ENCODE data around the gene TNNI2.

TNNI2 gene

DNA sequence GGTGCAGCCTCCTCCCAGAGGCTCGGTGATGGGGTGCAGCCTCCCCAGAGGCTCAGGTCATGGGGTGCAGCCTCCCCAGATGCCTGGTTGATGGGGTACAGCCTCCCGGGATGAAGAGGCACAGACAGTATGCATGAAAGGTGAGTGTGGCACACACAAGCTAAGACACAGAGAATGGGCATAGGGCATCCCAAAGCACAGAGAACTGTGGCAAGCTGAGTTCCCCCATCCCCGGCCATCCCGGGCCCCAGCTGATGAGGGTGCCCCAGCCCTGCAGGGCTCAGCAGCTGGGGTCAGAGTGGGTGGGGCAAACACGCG is 8.8 kb upstream of the TNNI2 start:
- Histone ChIP-seq H3K9ac (ENCODE audit: low read depth, low read length) (no peak overlapping the region), H3K9me3 (ENCODE audit: insufficient read depth, low read depth, low read length) (no peaks in the 10 kb centered on the region), H3K27me3 (ENCODE audit: insufficient read depth, low read length) (peaks cover 13% of the 10 kb centered on the region), H3K27ac (ENCODE audit: low read length) (no peak overlapping the region), H3K4me3 (ENCODE audit: low read length) (no peak overlapping the region), H3K36me3 (ENCODE audit: insufficient read depth, low read depth, low read length) (no peaks in the 10 kb centered on the region), H3K4me1 (ENCODE audit: insufficient read depth, low read length) (no peaks in the 10 kb centered on the region)

DNA sequence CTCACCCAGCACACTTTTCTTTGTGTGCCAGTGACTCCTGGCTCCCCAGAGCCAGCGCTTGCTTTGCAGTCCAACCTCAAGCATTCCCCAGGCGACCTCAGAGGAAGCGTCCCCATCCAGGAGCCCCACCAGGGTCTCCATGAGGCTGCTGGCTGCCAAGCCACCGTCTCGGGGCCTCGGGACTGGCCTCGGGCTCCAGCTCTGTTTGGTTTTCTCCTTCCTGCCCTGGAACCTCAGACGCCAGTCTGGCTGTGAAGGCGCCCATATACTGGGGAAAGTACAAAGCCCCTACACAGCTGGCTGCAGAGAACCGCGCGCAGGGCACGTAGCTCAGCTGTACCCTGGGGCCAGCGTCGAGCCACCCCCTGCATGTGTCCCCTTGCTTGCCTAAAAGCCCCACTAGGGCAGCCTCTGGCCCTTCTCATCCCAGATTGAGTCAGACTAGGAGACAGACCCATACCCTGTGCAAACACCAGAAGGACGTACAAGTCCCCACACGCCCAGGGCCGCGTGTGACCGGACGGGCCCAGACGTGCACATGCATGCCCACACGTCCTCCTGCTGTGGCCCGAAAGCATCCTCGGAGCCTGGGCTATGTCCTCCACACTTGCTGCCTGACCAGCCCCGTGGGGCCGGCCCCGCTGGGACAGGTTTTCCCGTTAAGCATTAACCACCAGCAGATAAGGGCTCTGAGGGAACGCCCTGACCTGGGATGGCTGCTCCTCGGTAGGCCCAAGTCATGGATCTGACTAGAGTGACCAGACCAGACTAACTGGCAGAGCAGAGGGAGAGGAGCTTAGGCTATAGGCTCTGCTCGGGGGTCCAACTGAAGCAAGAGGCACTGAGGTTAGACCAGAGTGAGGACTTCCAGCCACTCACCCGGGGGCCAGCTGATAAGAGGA is 8.2 kb upstream of the TNNI2 start:
- H3K4me1 ChIP-seq (ENCODE audit: insufficient read depth, low read length), result no peaks in the 10 kb centered on the region
- no peak overlapping the region for H3K27ac ChIP-seq (ENCODE audit: low read length)
- H3K36me3 ChIP-seq (ENCODE audit: insufficient read depth, low read depth, low read length), result no peaks in the 10 kb centered on the region
- H3K9ac ChIP-seq (ENCODE audit: low read depth, low read length), result no peak overlapping the region
- peaks cover 13% of the 10 kb centered on the region for H3K27me3 ChIP-seq (ENCODE audit: insufficient read depth, low read length)
- H3K9me3 ChIP-seq (ENCODE audit: insufficient read depth, low read depth, low read length), result no peaks in the 10 kb centered on the region
- H3K4me3 ChIP-seq (ENCODE audit: low read length), result no peak overlapping the region

DNA sequence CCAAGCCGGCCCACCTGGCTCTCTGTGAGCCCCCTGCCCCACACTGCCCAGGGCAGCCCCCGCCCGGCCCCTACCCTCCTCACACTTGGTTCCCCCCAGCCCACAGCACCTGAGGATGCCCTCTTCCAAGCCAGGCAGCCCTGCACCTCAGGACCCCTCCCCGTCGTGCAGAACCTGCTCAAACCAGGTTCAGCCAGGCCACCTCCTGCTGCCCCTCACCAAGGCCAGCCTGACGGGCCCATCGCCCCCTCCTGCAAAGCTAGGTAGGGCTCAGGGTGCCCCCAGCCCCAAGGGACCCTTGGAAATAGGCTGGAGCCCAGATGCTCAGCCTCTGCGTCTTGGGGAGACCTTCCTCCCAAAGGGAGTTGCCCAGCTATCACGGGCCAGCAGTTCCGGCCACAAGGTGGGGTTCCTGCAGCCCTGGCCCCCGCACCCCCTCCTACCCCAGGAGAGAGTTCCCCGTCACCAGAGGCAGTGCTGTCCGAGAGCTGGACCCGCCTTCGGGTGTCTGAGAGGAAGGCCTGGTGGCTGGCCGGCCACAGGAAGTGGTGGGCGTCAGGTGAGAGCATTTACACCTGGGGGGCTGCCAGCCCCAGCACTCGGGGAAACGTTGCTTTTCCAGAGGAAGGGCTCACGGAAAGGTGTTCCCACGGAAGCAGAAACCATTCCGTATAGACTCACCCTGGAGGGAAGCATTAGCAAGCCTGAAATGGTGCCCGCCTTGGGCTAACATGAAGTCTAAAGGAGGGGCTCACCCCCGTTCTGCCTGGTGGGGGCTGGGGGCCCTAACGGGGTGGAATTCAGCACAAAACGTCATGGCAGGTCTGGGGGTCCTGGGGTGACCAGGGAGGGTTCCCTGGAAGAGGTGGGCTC is 7.2 kb upstream of the TNNI2 start:
- Histone ChIP-seq H3K27me3 (ENCODE audit: insufficient read depth, low read length) (peaks cover 13% of the 10 kb centered on the region), H3K9me3 (ENCODE audit: insufficient read depth, low read depth, low read length) (no peaks in the 10 kb centered on the region), H3K4me1 (ENCODE audit: insufficient read depth, low read length) (no peaks in the 10 kb centered on the region), H3K4me3 (ENCODE audit: low read length) (peak overlapping the region; percentile 44; the same call in 1 of the 2 replicates), H3K36me3 (ENCODE audit: insufficient read depth, low read depth, low read length) (no peaks in the 10 kb centered on the region), H3K9ac (ENCODE audit: low read depth, low read length) (no peak overlapping the region), H3K27ac (ENCODE audit: low read length) (no peak overlapping the region)

DNA sequence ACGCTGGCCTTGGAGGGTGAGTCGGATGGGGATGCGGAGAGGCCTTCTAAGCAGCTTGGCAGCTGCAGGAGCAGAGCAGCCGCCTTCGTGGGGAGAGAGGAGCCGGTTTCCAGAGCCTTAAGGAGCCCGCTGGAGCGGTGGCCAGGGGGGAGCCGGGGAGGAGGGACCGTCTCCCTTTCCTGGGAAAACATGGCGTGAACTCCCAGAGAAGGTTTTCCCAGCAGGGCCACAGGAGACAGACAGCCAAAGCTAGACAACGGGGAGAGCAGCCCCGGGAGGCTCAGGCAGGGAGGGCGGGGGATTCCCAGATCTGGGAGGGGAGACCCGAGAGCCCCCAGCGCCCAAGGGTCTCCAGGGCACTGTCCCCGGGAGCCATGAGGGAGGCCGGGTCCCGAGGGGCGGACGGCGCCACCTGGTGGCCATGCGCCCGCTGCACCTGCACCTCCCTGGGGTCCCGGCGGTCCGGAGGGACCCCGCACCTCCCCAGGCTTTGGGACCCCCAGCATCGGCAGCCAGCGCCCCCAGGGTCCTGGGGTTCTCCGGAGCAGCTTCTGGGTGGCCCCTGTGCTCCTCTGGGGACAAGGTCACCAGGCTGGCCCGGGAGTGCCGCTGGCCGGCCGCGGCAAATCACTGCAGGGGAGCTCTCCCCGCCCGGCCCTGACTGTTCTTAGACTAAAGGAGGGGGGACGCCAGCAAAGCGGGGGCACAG is 6.4 kb upstream of the TNNI2 start:
- H3K27me3 ChIP-seq (ENCODE audit: insufficient read depth, low read length), result peaks cover 13% of the 10 kb centered on the region
- no peak overlapping the region for H3K27ac ChIP-seq (ENCODE audit: low read length)
- H3K4me3 ChIP-seq (ENCODE audit: low read length), result peak overlapping the region; percentile 44; the same call in 1 of the 2 replicates
- no peaks in the 10 kb centered on the region for H3K4me1 ChIP-seq (ENCODE audit: insufficient read depth, low read length)
- no peaks in the 10 kb centered on the region for H3K9me3 ChIP-seq (ENCODE audit: insufficient read depth, low read depth, low read length)
- H3K36me3 ChIP-seq (ENCODE audit: insufficient read depth, low read depth, low read length), result no peaks in the 10 kb centered on the region
- H3K9ac ChIP-seq (ENCODE audit: low read depth, low read length), result no peak overlapping the region

DNA sequence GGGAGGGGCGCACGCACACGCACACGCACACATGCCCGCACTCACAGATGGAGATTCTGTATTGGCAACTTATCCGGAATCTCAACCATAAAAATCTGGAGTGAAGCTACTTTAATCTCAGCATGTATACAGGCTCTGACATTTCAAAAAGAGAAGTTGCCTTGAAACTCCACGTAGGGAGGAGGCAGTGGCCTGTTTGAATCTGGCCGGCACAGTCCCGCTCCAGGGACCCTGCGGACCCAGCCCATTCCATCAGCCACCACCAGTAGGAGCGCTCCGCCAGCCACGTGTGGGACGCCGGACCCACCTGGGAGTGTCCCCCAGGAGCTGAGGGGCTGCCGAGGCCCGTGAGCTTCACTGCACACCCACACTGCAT is 5.9 kb upstream of the TNNI2 start:
- H3K4me1 ChIP-seq (ENCODE audit: insufficient read depth, low read length), result no peaks in the 10 kb centered on the region
- no peak overlapping the region for H3K9ac ChIP-seq (ENCODE audit: low read depth, low read length)
- H3K27ac ChIP-seq (ENCODE audit: low read length), result no peak overlapping the region
- peak overlapping the region; percentile 44; the same call in 1 of the 2 replicates for H3K4me3 ChIP-seq (ENCODE audit: low read length)
- H3K36me3 ChIP-seq (ENCODE audit: insufficient read depth, low read depth, low read length), result no peaks in the 10 kb centered on the region
- peaks cover 13% of the 10 kb centered on the region for H3K27me3 ChIP-seq (ENCODE audit: insufficient read depth, low read length)
- H3K9me3 ChIP-seq (ENCODE audit: insufficient read depth, low read depth, low read length), result no peaks in the 10 kb centered on the region

DNA sequence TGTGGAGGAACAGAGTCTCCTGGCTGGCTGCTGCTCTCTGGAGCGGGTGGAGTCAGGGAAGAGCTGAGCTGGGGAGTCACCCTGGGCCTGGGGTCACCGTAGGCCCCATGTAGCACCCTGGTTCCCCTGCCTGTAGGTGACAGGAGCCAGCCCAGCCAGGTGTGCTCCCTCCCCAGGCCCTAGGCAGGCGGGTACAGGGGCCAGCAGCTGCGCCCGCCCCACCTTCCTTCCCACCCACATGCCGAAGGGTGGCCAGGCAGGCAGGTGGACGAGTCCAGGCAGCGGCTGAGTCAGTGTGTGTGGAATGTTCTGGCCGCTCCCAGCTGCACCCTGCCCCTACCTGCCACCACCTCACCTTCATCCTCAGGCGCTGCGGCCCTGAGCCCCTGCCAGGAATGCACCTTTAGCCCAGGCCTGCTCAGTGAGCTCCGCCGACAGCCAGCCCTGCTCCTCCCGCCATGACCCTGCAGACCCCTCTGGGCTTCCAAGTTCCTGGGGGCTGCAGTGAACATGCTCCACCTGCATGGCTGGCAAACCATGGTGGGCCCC is 4.6 kb upstream of the TNNI2 start:
- no peaks in the 10 kb centered on the region for H3K36me3 ChIP-seq (ENCODE audit: insufficient read depth, low read depth, low read length)
- no peak overlapping the region for H3K27ac ChIP-seq (ENCODE audit: low read length)
- H3K9ac ChIP-seq (ENCODE audit: low read depth, low read length), result no peak overlapping the region
- no peaks in the 10 kb centered on the region for H3K4me1 ChIP-seq (ENCODE audit: insufficient read depth, low read length)
- no peaks in the 10 kb centered on the region for H3K9me3 ChIP-seq (ENCODE audit: insufficient read depth, low read depth, low read length)
- peaks cover 13% of the 10 kb centered on the region for H3K27me3 ChIP-seq (ENCODE audit: insufficient read depth, low read length)
- no peak overlapping the region for H3K4me3 ChIP-seq (ENCODE audit: low read length)

DNA sequence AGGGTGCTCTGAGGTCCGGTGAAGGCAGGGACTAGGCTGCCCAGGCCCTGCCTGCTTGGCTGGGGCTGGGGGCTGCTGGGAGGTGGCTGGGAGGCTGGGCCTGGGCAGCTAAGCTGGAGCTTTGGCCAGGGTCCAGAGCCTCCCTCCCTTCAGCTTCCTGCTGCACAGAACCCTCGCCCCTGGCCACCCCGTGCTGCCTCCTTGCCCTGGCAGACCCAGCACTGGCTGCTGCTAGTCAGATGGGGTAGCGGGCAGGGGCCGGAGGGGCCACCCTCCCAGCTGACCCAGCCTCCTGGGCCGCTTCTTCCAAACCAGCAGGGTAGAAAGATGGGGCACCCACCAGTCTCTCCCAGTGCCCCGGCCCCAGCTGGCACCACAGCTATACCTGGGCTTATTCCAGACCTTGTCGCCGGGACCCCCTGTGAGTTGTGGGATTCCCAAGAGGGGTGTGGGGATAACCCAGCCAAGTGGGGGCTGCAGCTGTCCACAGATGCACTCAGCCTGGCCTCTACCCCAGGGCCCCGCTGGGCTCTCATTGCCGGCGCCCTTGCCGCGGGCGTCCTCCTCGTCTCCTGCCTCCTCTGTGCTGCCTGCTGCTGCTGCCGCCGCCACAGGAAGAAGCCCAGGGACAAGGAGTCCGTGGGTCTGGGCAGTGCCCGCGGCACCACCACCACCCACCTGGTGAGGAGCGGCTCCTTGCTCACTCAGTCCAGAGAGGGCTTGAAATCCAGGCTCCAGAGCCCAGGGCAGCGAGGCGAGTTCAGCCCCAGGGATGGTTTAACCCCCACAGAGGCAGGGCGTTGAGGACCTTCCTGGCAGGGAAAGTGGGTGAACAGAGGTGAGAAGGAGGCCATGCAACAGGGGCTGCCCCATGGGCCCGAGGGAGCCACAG is 3.8 kb upstream of the TNNI2 start, which contains the start of gene SYT8:
Gene SYT8, plus strand, starts transcription at position 212 of the 892 bp plus-strand sequence. Its CDS starts 116 bp downstream, at position 328.
- no peak within 1 kb of the TSS for H3K9ac ChIP-seq (ENCODE audit: low read depth, low read length)
- peaks cover 13% of the 10 kb centered on the region for H3K27me3 ChIP-seq (ENCODE audit: insufficient read depth, low read length)
- no peaks in the 10 kb centered on the region for H3K9me3 ChIP-seq (ENCODE audit: insufficient read depth, low read depth, low read length)
- H3K36me3 ChIP-seq (ENCODE audit: insufficient read depth, low read depth, low read length), result no peaks in the 10 kb centered on the region
- no peak within 1 kb of the TSS for H3K4me3 ChIP-seq (ENCODE audit: low read length)
- H3K27ac ChIP-seq (ENCODE audit: low read length), result no peak within 1 kb of the TSS
- H3K4me1 ChIP-seq (ENCODE audit: insufficient read depth, low read length), result no peaks in the 10 kb centered on the region

DNA sequence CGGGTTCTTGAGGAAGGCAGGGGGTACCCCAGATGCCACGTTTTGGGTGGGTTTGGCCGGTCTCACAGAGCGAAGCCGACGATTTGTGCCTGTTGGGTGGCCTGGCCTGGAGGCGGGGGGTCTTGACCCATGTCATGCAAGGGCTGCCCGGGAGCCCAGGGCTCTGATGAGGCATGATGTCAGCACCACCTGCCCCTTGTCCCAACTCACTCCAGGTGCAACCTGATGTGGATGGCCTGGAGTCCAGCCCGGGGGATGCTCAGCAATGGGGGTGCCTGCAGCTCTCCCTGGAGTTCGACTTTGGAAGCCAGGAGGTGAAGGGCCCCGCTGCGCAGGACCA is 3.1 kb upstream of the TNNI2 start:
- no peaks in the 10 kb centered on the region for H3K4me1 ChIP-seq (ENCODE audit: insufficient read depth, low read length)
- no peaks in the 10 kb centered on the region for H3K9me3 ChIP-seq (ENCODE audit: insufficient read depth, low read depth, low read length)
- H3K9ac ChIP-seq (ENCODE audit: low read depth, low read length), result no peak overlapping the region
- no peaks in the 10 kb centered on the region for H3K36me3 ChIP-seq (ENCODE audit: insufficient read depth, low read depth, low read length)
- no peak overlapping the region for H3K4me3 ChIP-seq (ENCODE audit: low read length)
- H3K27ac ChIP-seq (ENCODE audit: low read length), result no peak overlapping the region
- H3K27me3 ChIP-seq (ENCODE audit: insufficient read depth, low read length), result peaks cover 13% of the 10 kb centered on the region

DNA sequence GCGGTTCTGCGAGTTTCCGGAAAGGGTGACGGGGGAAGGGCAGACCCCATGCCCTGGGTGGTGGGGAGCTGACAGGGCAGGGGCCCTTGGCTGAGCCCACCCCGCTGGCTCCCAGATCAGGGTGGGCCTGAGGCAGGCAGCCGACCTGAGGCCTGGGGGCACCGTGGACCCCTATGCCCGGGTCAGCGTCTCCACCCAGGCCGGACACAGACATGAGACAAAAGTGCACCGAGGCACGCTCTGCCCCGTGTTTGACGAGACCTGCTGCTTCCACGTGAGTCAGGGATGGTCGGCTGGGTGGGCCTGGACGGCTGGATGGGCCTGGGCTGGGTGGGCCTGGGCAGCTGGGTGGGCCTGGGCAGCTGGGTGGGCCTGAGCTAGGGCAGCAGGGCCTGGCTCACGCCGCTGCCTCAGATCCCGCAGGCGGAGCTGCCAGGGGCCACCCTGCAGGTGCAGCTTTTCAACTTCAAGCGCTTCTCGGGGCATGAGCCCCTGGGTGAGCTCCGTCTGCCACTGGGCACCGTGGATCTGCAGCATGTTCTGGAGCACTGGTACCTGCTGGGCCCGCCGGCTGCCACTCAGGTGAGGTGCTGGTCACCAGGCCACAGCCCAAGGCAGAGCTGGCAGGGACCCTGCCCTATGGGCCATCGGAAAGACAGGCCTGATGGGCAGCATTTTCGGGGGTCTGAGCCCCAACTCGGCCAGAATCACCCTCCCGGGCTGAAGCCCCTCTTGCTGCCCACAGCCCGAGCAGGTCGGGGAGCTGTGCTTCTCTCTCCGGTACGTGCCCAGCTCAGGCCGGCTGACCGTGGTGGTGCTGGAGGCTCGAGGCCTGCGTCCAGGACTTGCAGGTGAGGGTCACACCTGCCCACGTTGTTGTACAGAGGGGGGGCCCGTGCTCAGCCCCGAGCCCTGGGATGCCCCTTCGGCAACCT is 2.5 kb upstream of the TNNI2 start:
- Histone ChIP-seq H3K36me3 (ENCODE audit: insufficient read depth, low read depth, low read length) (no peaks in the 10 kb centered on the region), H3K4me1 (ENCODE audit: insufficient read depth, low read length) (no peaks in the 10 kb centered on the region), H3K4me3 (ENCODE audit: low read length) (no peak overlapping the region), H3K27me3 (ENCODE audit: insufficient read depth, low read length) (peaks cover 13% of the 10 kb centered on the region), H3K27ac (ENCODE audit: low read length) (no peak overlapping the region), H3K9me3 (ENCODE audit: insufficient read depth, low read depth, low read length) (no peaks in the 10 kb centered on the region), H3K9ac (ENCODE audit: low read depth, low read length) (no peak overlapping the region)
